ENCODE results near the gene PTGDS. TPM values are rescaled to one million over a fixed set of nuclear protein-coding genes. Genes with fewer than 3 reads are reported as not detected.

The PTGDS gene
- total RNA-seq, 2 donors from 2014 or later = 475 to 547 TPM

- intact Hi-C loops (cut with DNase I) = no loop called here
- no peak for DNase-seq (ENCODE audit: low spot score)
Measured at GRCh38 chr9:136968333-136969127, 8.8 kb upstream of the PTGDS start.

GRCh38 chr9:136969150-136969549 lies 8.2 kb upstream of the PTGDS start:
- intact Hi-C loops (cut with DNase I) = no loop called here
- DNase-seq (ENCODE audit: low spot score) = no peak

- intact Hi-C loops (cut with DNase I) = no loop called here
- no peak for DNase-seq (ENCODE audit: low spot score)
Measured at GRCh38 chr9:136969774-136970173, 7.5 kb upstream of the PTGDS start.

- intact Hi-C loops (cut with DNase I) = no loop called here
- no peak for DNase-seq (ENCODE audit: low spot score)
Measured at GRCh38 chr9:136970361-136970760, 6.9 kb upstream of the PTGDS start.

GRCh38 chr9:136971746-136972145 lies 5.6 kb upstream of the PTGDS start:
- intact Hi-C loops (cut with DNase I) = no loop called here
- DNase-seq (ENCODE audit: low spot score) = no peak

GRCh38 chr9:136972335-136972734 lies 5.0 kb upstream of the PTGDS start:
- intact Hi-C loops (cut with DNase I) = no loop called here
- no peak for DNase-seq (ENCODE audit: low spot score)

GRCh38 chr9:136972743-136973142 lies 4.6 kb upstream of the PTGDS start:
- intact Hi-C loops (cut with DNase I) = no loop called here
- DNase-seq (ENCODE audit: low spot score) = no peak

- intact Hi-C loops (cut with DNase I) = no loop called here
- no peak for DNase-seq (ENCODE audit: low spot score)
Measured at GRCh38 chr9:136973618-136974617, 3.4 kb upstream of the PTGDS start.

- no peak for DNase-seq (ENCODE audit: low spot score)
- intact Hi-C loops (cut with DNase I) = no loop called here
Measured at GRCh38 chr9:136974817-136975535, 2.3 kb upstream of the PTGDS start.

- DNase-seq (ENCODE audit: low spot score) = peak; percentile 88
- intact Hi-C loops (cut with DNase I) = no loop called here
Measured at GRCh38 chr9:136975644-136976043, 1.7 kb upstream of the PTGDS start.

- DNase-seq (ENCODE audit: low spot score) = no peak
- intact Hi-C loops (cut with DNase I) = no loop called here
Measured at GRCh38 chr9:136977649-136978072, 357 bp downstream of the PTGDS start.

GRCh38 chr9:136978073-136978864 lies 965 bp downstream of the PTGDS start:
- DNase-seq (ENCODE audit: low spot score) = peak; percentile 93
- intact Hi-C loops (cut with DNase I) = no loop called here

GRCh38 chr9:136978865-136979544 lies 1.7 kb downstream of the PTGDS start:
- no peak for DNase-seq (ENCODE audit: low spot score)
- intact Hi-C loops (cut with DNase I) = no loop called here

- no peak for DNase-seq (ENCODE audit: low spot score)
- intact Hi-C loops (cut with DNase I) = no loop called here
Measured at GRCh38 chr9:136979769-136980587, 2.7 kb downstream of the PTGDS start.

- DNase-seq (ENCODE audit: low spot score) = no peak
- intact Hi-C loops (cut with DNase I) = no loop called here
Measured at GRCh38 chr9:136980669-136981478, 3.6 kb downstream of the PTGDS start.

- intact Hi-C loops (cut with DNase I) = no loop called here
- DNase-seq (ENCODE audit: low spot score) = no peak
Measured at GRCh38 chr9:136981588-136982231, 4.4 kb downstream of the PTGDS start.

Measured in posterior vena cava (tissue), 2 donors.